Measurements from ENCODE around the gene MYO5B. TPM values are rescaled to one million over a fixed set of nuclear protein-coding genes. Genes with fewer than 3 reads are reported as not detected.

The MYO5B gene
- total and polyA plus RNA-seq, 9 of the 15 experiments (the other 6 are each of a cell fraction or from before 2014, with no cell fraction given), result 0.07 to 0.42 (median 0.28) TPM

GRCh38 chr18:50143886-50144285 is 51.1 kb downstream of the MYO5B start (continued):
- TF ChIP-seq REST (IDR thresholded peaks at IDR 0.05; ENCODE audit: borderline replicate concordance) (no peak), REST (CRISPR knock-in tag; IDR thresholded peaks at IDR 0.05; ENCODE audit: low read depth) (no peak), ZNF12 (CRISPR knock-in tag; IDR thresholded peaks at IDR 0.05) (no peak), ZNF253 (CRISPR knock-in tag; conservative IDR thresholded peaks at IDR 0.05) (no peak), LCOR (CRISPR knock-in tag; IDR thresholded peaks at IDR 0.05) (no peak), MXI1 (IDR thresholded peaks at IDR 0.05; ENCODE audit: low read depth, low read length) (no peak), PHB (CRISPR knock-in tag; IDR thresholded peaks at IDR 0.05) (no peak)
